Breast epithelium (tissue), 3 donors: ENCODE data around the gene TDRD10.

Experiments used
- CTCF ChIP-seq, 3 donors: fragments of 450-650 bp; IDR thresholded peaks; one replicate each; pipeline ENCODE4 v1.5.1; 2016 to 2017; ENCODE audit warnings: antibody characterized with exemption in 3 of 3, mild to moderate bottlenecking in 3 of 3, moderate library complexity in 3 of 3
- POLR2AphosphoS5 ChIP-seq, 3 donors: sonication (generic); formaldehyde crosslinking; IDR thresholded peaks; one replicate each; pipeline ENCODE4 v1.6.1; 2017; ENCODE audit warnings: antibody characterized with exemption in 3 of 3

- TF ChIP-seq CTCF (IDR thresholded peaks at IDR 0.05) (no peak), POLR2AphosphoS5 (IDR thresholded peaks at IDR 0.05) (no peak)
Observed at GRCh38 chr1:154550657-154551056, 48.6 kb downstream of the TDRD10 start.
